AG09319 (cell line): ENCODE data around the gene KCNT2.

ENCODE experiments used
- DNase-seq: peaks from one replicate; pipeline ENCODE4 v3.0.0-alpha.2; 2010; ENCODE audit warnings: low read depth; ENCODE audit errors: extremely low read depth
- CTCF ChIP-seq: IDR thresholded peaks from 2 replicates; pipeline ENCODE4 v1.5.1; 2011; ENCODE audit warnings: low read depth, mild to moderate bottlenecking, inconsistent platforms, low read length, moderate library complexity

The KCNT2 gene

GRCh38 chr1:196494766-196495165, 113.5 kb downstream of the KCNT2 start:
- no peak for DNase-seq
- TF ChIP-seq CTCF = no peak

DNA sequence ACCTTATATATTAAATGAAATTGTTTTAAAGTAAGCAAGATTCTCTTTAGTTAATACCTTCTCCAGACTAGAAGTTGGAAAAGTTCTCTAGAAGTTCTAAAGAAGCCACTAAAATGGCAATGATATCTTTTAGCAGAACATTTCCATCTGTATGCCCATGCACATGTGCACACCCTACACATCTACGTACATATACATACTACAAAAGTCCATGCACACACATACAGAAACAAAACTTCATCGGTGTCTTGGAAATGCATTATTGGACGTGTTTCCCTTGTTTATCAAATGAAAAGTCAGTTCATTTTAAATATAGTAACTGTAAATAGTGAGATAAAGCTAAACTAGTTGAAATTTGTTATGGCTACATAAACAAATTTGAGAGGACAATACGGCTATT, 114.4 kb downstream of the KCNT2 start:
- DNase-seq = no peak
- no peak for TF ChIP-seq CTCF

GRCh38 chr1:196488579-196488978, 119.7 kb downstream of the KCNT2 start:
- DNase-seq = no peak

DNA sequence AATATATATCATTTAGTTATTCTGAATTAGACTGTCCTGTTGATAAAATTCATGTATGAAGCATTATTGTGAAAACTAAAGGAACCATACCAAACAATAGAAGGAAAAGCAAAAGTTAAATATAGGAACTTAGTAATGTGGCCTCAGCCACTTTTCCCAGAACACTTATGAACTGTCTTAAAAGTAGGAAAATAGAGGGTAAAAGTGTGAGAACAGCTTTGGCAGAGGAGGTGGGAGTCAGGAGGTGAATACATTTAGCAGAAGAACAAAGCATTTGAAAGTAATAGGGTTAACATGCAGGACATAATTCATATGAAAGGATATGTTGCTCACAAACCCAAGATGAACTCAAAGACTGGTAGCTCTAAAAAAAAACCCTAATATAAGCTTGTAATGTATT, 121.9 kb downstream of the KCNT2 start:
- no peak for TF ChIP-seq CTCF
- no peak for DNase-seq

More at GRCh38 chr1:196488579-196488978, 119.7 kb downstream of the KCNT2 start:
- TF ChIP-seq CTCF = no peak

DNA sequence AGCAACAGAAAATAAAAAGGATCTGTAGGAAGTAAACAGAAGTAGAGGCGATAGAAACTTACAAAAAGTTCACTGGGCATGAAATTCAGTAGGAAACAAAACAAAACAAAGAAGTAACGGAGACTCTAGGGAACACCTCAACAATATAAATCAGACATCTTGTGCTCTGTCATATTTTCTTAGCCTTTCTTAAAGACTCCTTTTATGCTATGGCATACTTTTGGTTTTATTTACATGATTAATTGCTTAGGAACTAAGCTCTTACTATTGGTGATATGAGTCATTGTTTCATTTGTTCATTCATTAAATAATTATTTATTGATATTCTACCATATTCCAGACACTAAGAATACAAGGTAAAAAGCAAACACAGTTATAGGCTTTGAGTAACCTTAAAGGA, 126.6 kb downstream of the KCNT2 start:
- no peak for DNase-seq
- no peak for TF ChIP-seq CTCF

- no peak for DNase-seq
- no peak for TF ChIP-seq CTCF
These were observed 131.0 kb downstream of the KCNT2 start for GRCh38 chr1:196477262-196477661.

GRCh38 chr1:196467230-196467925, 140.9 kb downstream of the KCNT2 start:
- no peak for DNase-seq
- TF ChIP-seq CTCF = no peak
